ENCODE data around the gene SCNN1A.

The SCNN1A gene

DNA sequence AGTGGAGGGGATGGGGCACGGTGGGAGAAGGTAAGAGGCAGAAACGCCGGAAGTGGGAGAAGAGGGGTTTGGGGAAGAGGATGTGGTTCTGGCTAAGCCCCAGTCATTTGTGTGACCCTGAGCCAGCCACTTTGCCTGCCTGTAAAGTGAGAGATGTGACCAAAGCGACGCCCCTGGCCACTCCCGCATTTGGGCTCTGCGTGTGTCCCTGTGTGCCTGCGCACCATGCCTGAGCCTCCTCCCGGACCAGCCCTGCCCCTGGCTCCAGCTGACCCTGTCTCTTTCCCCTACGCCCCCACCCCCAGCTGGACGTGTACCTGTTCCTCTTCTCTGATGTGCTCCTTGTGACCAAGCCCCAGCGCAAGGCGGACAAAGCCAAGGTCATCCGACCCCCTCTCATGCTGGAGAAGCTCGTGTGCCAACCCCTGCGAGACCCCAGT lies 56.9 kb downstream of the SCNN1A start:
- no peak for DNase-seq (ENCODE audit: low read depth)
- no peak overlapping the region for H3K4me3 ChIP-seq (ENCODE audit: control insufficient read depth, low read depth, low read length)
- TF ChIP-seq, protein P1, sequence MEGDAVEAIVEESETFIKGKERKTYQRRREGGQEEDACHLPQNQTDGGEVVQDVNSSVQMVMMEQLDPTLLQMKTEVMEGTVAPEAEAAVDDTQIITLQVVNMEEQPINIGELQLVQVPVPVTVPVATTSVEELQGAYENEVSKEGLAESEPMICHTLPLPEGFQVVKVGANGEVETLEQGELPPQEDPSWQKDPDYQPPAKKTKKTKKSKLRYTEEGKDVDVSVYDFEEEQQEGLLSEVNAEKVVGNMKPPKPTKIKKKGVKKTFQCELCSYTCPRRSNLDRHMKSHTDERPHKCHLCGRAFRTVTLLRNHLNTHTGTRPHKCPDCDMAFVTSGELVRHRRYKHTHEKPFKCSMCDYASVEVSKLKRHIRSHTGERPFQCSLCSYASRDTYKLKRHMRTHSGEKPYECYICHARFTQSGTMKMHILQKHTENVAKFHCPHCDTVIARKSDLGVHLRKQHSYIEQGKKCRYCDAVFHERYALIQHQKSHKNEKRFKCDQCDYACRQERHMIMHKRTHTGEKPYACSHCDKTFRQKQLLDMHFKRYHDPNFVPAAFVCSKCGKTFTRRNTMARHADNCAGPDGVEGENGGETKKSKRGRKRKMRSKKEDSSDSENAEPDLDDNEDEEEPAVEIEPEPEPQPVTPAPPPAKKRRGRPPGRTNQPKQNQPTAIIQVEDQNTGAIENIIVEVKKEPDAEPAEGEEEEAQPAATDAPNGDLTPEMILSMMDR (IDR thresholded peaks at IDR 0.05; ENCODE audit: control insufficient read depth, insufficient read depth, low read depth, low read length, missing control alignments), result no peak

DNA sequence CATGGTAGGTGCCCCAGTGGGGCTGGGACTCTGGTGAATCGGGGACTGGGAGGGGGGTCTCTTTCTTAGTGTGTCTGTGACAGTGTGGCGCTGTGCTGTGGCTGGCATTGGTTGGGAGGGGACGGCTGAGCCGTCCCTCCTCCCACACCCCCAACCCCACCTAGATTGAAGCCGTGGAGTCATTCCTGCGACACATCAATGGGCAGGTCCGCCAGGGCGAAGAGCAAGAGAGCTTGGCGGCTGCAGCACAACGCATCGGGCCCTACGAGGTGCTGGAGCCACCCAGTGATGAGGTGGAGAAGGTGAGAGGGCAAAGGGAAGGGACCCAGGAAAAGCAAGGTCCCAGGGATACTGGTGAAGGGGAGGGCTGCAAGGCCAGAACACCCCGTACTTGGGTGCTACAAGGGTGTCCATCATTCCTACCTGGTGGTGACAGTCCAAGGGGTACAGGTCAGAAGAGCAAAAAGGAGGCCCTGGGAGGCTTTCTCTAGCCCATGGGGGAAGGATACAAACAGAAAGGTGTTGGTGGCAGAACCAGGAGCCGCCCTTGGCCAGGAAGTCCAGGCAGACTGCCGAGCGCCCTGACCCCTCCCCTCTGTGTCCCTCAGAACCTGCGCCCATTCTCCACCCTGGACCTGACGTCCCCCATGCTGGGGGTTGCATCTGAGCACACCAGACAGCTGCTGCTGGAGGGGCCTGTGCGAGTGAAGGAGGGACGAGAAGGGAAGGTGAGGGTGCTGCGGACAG lies 57.5 kb downstream of the SCNN1A start:
- TF ChIP-seq, protein P1 (IDR thresholded peaks at IDR 0.05; ENCODE audit: control insufficient read depth, insufficient read depth, low read depth, low read length, missing control alignments), result no peak
- DNase-seq (ENCODE audit: low read depth), result no peak
- no peak overlapping the region for H3K4me3 ChIP-seq (ENCODE audit: control insufficient read depth, low read depth, low read length)

DNA sequence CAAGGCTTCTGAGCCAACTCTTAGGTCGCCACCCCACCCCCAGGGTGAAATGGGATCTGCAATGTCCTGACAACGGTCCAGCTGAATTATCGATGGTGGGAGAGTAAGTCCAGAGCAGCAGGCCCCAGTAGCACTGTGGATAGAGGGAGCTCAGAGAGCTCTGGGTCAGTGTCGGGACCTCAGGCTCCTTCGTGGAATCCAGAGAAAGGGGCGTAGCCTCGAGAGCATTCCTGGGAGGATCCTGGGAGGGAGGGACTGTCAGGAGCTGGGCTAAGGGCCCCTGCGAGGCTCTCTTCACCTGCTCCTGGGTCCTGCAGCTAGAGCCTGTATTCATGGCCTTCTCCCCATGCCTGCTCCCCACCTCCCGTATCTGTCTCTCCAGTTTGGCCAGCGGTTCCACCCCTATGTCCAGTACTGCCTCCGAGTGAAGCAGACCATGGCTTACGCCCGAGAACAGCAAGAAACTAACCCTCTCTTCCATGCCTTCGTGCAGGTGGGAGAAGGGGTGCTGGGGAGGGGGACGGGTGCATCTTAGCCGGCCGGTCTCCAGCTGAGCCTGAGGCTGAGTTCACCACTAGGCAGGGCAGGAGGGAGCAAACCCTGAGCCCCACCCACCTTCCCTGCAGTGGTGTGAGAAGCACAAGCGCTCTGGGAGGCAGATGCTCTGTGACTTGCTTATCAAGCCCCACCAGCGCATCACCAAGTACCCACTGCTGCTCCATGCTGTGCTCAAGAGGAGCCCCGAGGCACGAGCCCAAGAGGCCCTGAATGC lies 58.3 kb downstream of the SCNN1A start:
- TF ChIP-seq, protein P1 (IDR thresholded peaks at IDR 0.05; ENCODE audit: control insufficient read depth, insufficient read depth, low read depth, low read length, missing control alignments), result no peak
- no peak overlapping the region for H3K4me3 ChIP-seq (ENCODE audit: control insufficient read depth, low read depth, low read length)
- DNase-seq (ENCODE audit: low read depth), result no peak

DNA sequence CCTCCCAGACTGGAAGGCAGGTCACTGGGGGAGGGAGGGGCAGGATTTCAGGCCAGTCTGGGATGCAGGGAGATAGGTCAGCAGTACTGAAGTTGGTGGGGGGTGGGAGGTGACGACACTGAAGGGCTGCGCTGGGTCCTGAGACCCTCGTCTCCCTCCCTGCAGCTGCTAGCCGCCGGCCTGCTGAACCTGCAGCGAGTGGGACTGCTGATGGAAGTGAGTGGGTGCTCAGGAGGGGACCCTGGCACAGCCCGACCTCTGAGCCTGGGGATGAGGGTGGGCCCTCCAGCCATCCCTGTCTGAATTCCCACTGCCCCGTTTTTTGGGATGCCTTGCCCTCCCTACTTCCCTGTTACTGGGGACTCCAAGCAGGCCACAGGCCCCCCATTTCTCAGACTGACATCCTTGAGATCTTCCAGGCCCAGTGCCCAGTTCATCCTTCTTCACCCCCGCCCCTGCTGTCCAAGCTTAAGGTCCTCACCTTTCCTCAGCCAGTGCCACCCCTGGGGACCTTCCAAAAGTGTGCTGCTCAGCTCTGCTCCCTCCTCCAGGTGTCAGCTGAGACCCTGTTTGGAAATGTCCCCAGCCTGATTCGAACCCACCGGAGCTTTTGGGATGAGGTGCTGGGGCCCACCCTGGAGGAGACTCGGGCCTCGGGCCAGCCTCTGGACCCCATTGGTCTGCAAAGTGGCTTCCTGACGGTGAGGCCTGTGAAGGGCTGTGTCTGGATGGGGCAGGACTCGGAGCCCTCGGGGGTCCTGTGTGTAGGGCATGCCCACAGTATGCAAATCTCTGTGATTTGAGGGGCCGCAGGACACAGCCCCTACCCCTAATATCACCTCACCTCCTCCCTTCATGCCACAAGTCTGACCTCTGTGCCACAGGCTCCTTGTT lies 59.4 kb downstream of the SCNN1A start:
- TF ChIP-seq, protein P1 (IDR thresholded peaks at IDR 0.05; ENCODE audit: control insufficient read depth, insufficient read depth, low read depth, low read length, missing control alignments), result no peak
- no peak overlapping the region for H3K4me3 ChIP-seq (ENCODE audit: control insufficient read depth, low read depth, low read length)
- no peak for DNase-seq (ENCODE audit: low read depth)

DNA sequence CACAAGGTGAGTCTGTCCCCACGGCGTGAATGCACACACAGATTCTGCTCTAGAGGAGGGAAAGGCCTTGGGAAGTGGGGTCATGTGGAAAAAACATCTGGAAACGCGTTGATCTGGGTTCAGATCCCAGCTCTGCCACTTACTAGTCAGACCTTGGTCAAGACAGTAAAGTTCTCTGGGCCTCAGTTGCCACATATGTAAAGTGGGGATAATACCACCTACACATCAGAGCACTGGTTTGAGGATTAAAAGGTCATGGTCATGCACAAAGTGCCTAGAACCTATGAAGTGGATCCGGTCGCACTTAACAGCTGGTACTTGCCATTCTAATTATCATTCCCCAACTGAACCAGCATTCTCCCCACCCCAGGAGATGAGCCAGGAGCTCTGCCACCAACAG lies 60.2 kb downstream of the SCNN1A start:
- no peak overlapping the region for H3K4me3 ChIP-seq (ENCODE audit: control insufficient read depth, low read depth, low read length)
- TF ChIP-seq, protein P1 (IDR thresholded peaks at IDR 0.05; ENCODE audit: control insufficient read depth, insufficient read depth, low read depth, low read length, missing control alignments), result no peak
- DNase-seq (ENCODE audit: low read depth), result no peak

DNA sequence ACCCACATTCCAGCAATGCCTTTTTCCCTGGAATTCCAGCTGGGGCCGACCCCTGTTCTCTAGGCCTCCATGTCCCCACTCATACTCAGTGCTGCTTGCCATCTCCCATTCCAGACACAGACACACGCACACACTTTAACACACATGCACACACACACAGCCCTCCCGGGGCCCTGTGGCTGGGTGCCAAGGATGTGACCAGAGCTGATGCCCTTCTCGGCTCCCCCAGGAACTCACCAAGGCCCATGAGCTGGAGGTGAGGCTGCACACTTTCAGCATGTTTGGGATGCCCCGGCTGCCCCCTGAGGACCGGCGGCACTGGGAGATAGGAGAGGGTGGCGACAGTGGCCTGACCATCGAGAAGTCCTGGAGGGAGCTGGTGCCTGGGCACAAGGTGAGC lies 60.6 kb downstream of the SCNN1A start:
- TF ChIP-seq, protein P1 (IDR thresholded peaks at IDR 0.05; ENCODE audit: control insufficient read depth, insufficient read depth, low read depth, low read length, missing control alignments), result no peak
- DNase-seq (ENCODE audit: low read depth), result no peak

More for the DNA sequence above, 60.6 kb downstream of the SCNN1A start:
- H3K4me3 ChIP-seq (ENCODE audit: control insufficient read depth, low read depth, low read length), result no peak overlapping the region

Data from AG09309 (cell line).